Measurements from ENCODE around the gene DNAH17. TPM values are rescaled to one million over a fixed set of nuclear protein-coding genes. Genes with fewer than 3 reads are reported as not detected.

Gene DNAH17
- total RNA-seq, 1 donor from 2014 or later: 0.25 TPM

GRCh38 chr17:78550464-78550863, 26.7 kb downstream of the DNAH17 start:
- TF ChIP-seq, protein P1, sequence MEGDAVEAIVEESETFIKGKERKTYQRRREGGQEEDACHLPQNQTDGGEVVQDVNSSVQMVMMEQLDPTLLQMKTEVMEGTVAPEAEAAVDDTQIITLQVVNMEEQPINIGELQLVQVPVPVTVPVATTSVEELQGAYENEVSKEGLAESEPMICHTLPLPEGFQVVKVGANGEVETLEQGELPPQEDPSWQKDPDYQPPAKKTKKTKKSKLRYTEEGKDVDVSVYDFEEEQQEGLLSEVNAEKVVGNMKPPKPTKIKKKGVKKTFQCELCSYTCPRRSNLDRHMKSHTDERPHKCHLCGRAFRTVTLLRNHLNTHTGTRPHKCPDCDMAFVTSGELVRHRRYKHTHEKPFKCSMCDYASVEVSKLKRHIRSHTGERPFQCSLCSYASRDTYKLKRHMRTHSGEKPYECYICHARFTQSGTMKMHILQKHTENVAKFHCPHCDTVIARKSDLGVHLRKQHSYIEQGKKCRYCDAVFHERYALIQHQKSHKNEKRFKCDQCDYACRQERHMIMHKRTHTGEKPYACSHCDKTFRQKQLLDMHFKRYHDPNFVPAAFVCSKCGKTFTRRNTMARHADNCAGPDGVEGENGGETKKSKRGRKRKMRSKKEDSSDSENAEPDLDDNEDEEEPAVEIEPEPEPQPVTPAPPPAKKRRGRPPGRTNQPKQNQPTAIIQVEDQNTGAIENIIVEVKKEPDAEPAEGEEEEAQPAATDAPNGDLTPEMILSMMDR (IDR thresholded peaks at IDR 0.05; ENCODE audit: insufficient read depth, low read length, poor library complexity, severe bottlenecking): no peak
- H3K4me3 ChIP-seq (ENCODE audit: low read depth, low read length): no peak overlapping the region
- no peaks in the 10 kb centered on the region for H3K36me3 ChIP-seq (ENCODE audit: control insufficient read depth, insufficient read depth, low read length)
- no peaks in the 10 kb centered on the region for H3K27me3 ChIP-seq (ENCODE audit: control insufficient read depth, insufficient read depth, low read length)
- DNase-seq (ENCODE audit: low read depth): no peak

GRCh38 chr17:78548725-78549124, 28.5 kb downstream of the DNAH17 start:
- TF ChIP-seq, protein P1 (IDR thresholded peaks at IDR 0.05; ENCODE audit: insufficient read depth, low read length, poor library complexity, severe bottlenecking): no peak
- H3K27me3 ChIP-seq (ENCODE audit: control insufficient read depth, insufficient read depth, low read length): no peaks in the 10 kb centered on the region

GRCh38 chr17:78547035-78547434, 30.2 kb downstream of the DNAH17 start:
- no peaks in the 10 kb centered on the region for H3K27me3 ChIP-seq (ENCODE audit: control insufficient read depth, insufficient read depth, low read length)
- no peak for DNase-seq (ENCODE audit: low read depth)
- TF ChIP-seq, protein P1 (IDR thresholded peaks at IDR 0.05; ENCODE audit: insufficient read depth, low read length, poor library complexity, severe bottlenecking): no peak

More at GRCh38 chr17:78548725-78549124, 28.5 kb downstream of the DNAH17 start:
- Histone ChIP-seq H3K4me3 (ENCODE audit: low read depth, low read length) (no peak overlapping the region), H3K36me3 (ENCODE audit: control insufficient read depth, insufficient read depth, low read length) (no peaks in the 10 kb centered on the region)
- no peak for DNase-seq (ENCODE audit: low read depth)

DNA sequence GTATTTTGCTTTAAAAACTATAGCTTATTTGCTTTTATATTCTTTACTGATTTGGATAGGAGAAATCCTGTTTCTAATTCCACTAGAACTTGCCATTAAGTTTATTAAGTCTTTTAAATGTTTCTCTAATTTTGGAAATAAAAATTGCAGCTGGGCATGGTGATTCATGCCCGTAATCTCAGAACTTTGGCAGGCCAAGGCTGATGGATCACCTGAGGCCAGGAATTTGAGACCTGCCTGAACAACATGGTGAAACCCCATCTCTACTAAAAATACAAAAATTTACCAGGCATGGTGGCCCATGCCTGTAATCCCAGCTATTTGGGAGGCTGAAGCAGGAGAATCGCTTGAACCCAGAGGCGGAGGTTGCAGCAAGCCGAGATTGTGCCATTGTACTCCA, 30.7 kb downstream of the DNAH17 start:
- Histone ChIP-seq H3K36me3 (ENCODE audit: control insufficient read depth, insufficient read depth, low read length) (no peaks in the 10 kb centered on the region), H3K27me3 (ENCODE audit: control insufficient read depth, insufficient read depth, low read length) (no peaks in the 10 kb centered on the region), H3K4me3 (ENCODE audit: low read depth, low read length) (no peak overlapping the region)
- no peak for DNase-seq (ENCODE audit: low read depth)
- TF ChIP-seq, protein P1 (IDR thresholded peaks at IDR 0.05; ENCODE audit: insufficient read depth, low read length, poor library complexity, severe bottlenecking): no peak

More at GRCh38 chr17:78547035-78547434, 30.2 kb downstream of the DNAH17 start:
- Histone ChIP-seq H3K4me3 (ENCODE audit: low read depth, low read length) (no peak overlapping the region), H3K36me3 (ENCODE audit: control insufficient read depth, insufficient read depth, low read length) (no peaks in the 10 kb centered on the region)

DNA sequence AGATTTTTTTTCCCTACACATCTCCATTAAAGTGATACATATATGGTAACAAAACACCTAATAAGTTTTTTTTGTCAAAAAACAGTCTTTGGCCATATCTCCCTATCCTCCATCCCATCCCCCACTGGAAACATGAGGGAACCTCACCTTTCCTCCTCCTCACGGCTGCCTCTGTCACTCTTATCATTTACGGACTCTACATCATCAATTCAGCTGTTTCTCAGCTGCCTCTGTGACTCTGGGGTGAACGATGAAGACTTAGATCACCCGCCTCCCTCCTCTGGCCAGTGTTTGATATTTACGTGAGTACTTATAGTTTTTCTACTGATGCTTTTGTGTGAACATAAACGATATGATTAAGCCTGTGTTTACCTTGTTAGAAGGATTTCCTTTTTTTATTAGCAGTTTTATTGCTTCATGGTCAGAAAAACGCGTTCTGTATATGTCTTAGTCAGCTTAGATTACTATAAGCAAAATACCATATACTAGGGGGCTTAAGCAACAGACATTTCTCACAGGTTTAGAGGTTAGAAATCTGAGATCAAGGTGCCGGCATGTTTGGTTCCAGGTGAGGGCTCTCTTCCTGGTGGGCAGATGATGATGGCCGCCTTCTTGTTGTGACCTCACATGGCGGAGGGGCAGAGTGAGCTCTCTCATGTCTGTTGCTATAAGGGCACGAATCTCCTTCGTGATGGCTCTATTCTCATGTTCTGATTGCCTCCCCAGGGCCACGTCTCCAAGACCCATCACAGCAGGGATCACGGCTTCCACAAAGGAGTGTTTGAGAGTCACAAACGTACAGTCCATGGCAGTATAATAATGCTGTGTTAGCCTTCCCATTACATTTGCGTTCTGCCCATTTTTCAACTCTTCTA, 32.1 kb downstream of the DNAH17 start:
- Histone ChIP-seq H3K36me3 (ENCODE audit: control insufficient read depth, insufficient read depth, low read length) (no peaks in the 10 kb centered on the region), H3K27me3 (ENCODE audit: control insufficient read depth, insufficient read depth, low read length) (no peaks in the 10 kb centered on the region), H3K4me3 (ENCODE audit: low read depth, low read length) (no peak overlapping the region)
- no peak for DNase-seq (ENCODE audit: low read depth)
- TF ChIP-seq, protein P1 (IDR thresholded peaks at IDR 0.05; ENCODE audit: insufficient read depth, low read length, poor library complexity, severe bottlenecking): no peak
